ENCODE measurements around the gene MRPL53. TPM values are rescaled to one million over a fixed set of nuclear protein-coding genes. Genes with fewer than 3 reads are reported as not detected.
"Not testable (repeated sequence)": the region's sequence is repeated elsewhere in the genome, so short reads cannot be mapped to it uniquely, and the experiment has no call there.

MRPL53 gene
- polyA plus RNA-seq, 1 donor = 45.3 TPM

DNA sequence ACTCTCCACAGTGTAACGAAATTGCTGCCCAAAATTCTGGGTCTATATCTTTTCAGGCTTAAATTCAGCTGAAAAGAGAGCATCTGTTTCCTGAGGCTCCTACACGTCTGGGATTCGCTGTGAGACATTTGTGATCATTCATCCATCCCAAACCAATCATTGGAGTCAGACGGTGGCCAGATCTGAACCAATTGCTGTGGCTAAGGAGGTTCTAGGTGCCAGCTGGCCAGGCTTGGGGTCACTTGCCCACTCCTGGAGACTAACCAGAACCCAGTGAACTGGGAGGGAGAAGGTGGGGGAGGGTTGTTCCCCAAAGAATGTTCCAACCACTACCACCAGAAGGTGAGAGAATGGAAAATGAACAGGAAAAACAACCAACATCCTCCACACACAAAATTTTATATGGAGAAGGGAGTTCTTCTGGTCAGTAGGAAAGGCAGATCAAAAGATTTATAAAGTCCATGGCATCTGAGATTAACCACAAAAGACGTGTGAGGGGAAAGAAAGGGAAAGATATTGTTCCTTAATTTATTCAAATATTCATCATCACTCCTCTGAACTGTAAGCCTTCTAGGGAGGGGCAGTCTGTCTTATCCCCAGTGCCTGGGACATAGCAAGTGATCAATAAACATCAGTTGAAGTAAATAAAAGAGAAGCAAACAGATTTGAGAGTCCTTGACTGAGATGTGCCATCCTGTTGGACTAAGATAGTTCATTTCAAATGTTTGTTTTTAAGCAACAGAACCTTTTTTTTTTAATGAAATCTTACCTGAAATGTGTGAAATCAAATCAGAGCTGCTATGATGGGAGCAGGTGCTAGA lies 27.8 kb downstream of the MRPL53 start:
- H3K27ac ChIP-seq (ENCODE audit: low read length) = no peak overlapping the region
- peaks cover 4% of the 10 kb centered on the region for H3K9me3 ChIP-seq (ENCODE audit: control insufficient read depth, low read depth, low read length)
- H3K4me3 ChIP-seq (ENCODE audit: low read length) = no peak overlapping the region
- no CpG with 5 or more reads among the region's 5 CpGs for WGBS (ENCODE audit: insufficient coverage, low lambda C conversion rate)
- peaks cover 10% of the 10 kb centered on the region for H3K27me3 ChIP-seq (ENCODE audit: control insufficient read depth, insufficient read depth, low read length)
- peaks cover 27% of the 10 kb centered on the region for H3K4me1 ChIP-seq (ENCODE audit: control insufficient read depth, insufficient read depth, low read length)
- DNase-seq = no peak
- H3K36me3 ChIP-seq (ENCODE audit: control insufficient read depth, insufficient read depth, low read length) = no peaks in the 10 kb centered on the region

DNA sequence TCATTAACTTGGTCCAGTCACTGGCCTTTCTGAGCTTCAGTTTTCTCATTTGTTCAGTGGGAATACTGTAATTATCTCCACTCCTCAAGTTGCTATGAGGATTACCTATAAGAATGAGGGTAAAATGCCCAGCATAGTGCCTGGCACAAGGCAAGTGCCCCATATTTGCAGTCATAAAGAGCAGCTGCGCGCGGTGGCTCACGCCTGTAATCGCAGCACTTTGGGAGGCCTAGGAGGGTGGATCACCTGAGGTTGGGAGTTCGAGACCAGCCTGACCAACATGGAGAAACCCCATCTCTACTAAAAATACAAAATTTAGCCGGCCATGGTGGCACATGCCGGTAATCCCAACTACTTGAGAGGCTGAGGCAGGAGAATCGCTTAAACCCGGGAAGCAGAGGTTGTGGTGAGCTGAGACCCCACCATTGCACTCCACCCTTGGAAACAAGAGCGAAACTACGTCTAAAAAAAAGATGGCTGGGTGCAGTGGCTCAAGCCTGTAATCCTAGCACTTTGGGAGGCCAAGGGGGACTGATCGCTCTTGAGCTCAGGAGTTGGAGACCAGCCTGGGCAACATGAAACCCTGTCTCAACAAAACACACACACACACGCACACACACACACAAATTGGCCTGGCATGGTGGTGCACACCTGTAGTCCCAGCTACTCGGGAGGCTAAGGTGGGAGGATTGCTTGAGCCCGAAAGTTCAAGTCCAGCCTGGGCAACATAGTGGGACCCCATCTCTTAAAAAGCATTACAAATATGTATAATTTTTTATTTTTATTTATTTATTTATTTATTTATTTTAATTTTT lies 29.8 kb downstream of the MRPL53 start:
- WGBS (ENCODE audit: insufficient coverage, low lambda C conversion rate) = no CpG with 5 or more reads among the region's 16 CpGs
- Histone ChIP-seq H3K4me1 (ENCODE audit: control insufficient read depth, insufficient read depth, low read length) (peaks cover 42% of the 10 kb centered on the region), H3K4me3 (ENCODE audit: low read length) (peak overlapping the region; percentile 86), H3K27ac (ENCODE audit: low read length) (peak overlapping the region; percentile 98)
- not testable (repeated sequence) for H3K36me3 ChIP-seq (ENCODE audit: control insufficient read depth, insufficient read depth, low read length); H3K9me3 ChIP-seq (ENCODE audit: control insufficient read depth, low read depth, low read length); H3K27me3 ChIP-seq (ENCODE audit: control insufficient read depth, insufficient read depth, low read length); DNase-seq

DNA sequence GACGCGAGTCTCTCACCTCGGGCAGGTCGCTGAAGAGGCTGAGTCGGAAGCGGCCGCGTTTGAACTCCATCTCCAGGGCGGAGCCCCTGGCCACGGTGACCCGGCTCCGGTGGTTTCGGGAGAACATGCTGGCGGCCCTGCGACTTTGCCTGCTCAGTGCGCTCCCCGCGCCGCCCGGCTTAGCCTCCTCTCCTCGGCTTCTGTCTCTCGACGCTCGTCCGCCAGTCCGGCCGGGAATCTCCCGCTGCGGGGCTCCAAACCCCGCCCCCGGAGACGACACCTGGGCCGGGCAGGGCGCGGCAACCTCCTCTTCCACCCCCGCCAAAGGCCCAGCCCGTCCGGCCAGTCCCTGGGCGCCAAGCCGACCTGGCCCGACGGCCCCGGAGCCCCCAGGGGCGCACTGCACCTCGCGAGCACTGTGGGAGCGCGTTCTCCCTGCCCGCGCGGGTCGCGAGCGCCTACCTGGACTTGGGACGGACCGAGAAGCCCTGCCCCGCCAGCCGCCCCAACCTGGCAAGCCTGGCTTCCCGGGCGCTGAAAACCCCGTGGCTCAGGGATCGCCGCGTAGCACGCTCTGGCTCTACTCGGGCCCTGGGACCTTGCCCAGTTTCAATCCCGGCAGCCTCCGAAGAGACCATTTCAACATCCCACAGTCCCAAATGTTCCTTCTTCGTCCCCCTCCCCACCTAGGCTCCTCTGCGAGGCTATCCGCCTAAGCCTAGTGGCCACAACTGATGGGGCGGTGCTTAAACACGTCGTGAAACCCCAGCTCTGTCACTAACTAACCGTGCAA lies 30.6 kb downstream of the MRPL53 start, which contains the start of gene RTKN:
Gene RTKN (minus strand): TSS at position 248 of the 793 bp plus-strand sequence. CDS start 121 bp downstream, at position 127.
- peaks cover 9% of the 10 kb centered on the region for H3K36me3 ChIP-seq (ENCODE audit: control insufficient read depth, insufficient read depth, low read length)
- H3K4me1 ChIP-seq (ENCODE audit: control insufficient read depth, insufficient read depth, low read length) = peaks cover 37% of the 10 kb centered on the region
- H3K9me3 ChIP-seq (ENCODE audit: control insufficient read depth, low read depth, low read length) = peaks cover 4% of the 10 kb centered on the region
- no CpG with 5 or more reads among the region's 75 CpGs for WGBS (ENCODE audit: insufficient coverage, low lambda C conversion rate)
- peak within 1 kb of the TSS; percentile 86 for H3K4me3 ChIP-seq (ENCODE audit: low read length)
- peak within 1 kb of the TSS; percentile 98 for H3K27ac ChIP-seq (ENCODE audit: low read length)
- peak; percentile 81 to 93 for DNase-seq
- H3K27me3 ChIP-seq (ENCODE audit: control insufficient read depth, insufficient read depth, low read length) = peaks cover 10% of the 10 kb centered on the region

DNA sequence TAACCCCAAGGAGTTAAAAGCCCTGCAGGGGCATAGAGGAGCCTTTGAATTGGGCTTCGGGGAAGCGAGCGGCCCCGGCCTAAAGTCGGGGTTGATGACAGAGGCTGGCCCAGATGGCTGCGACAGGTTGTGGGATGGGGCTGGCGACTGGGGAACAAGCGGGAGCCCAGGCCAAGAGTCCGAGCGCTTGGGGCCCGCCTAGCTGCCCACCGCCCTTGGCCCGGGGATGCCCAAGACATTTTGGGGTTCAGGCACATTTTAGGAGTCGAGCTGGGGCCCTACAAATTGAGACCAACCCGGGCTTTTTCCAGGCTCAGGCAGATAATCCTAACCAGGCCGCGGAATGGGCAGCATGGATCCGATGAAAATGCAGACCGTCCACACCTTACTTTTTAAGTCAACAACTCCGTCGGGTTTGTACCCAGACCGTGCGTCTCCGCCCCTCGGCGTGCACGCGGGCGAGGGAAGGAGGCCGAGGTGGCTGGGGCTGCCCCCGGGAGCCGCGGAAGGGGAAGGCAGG lies 31.2 kb downstream of the MRPL53 start:
- Histone ChIP-seq H3K9me3 (ENCODE audit: control insufficient read depth, low read depth, low read length) (peaks cover 4% of the 10 kb centered on the region), H3K27me3 (ENCODE audit: control insufficient read depth, insufficient read depth, low read length) (peaks cover 10% of the 10 kb centered on the region), H3K4me3 (ENCODE audit: low read length) (peak overlapping the region; percentile 86), H3K4me1 (ENCODE audit: control insufficient read depth, insufficient read depth, low read length) (peaks cover 37% of the 10 kb centered on the region), H3K36me3 (ENCODE audit: control insufficient read depth, insufficient read depth, low read length) (peaks cover 12% of the 10 kb centered on the region), H3K27ac (ENCODE audit: low read length) (peak overlapping the region; percentile 98)
- 0% methylated on average over 1 of the region's 33 CpGs for WGBS (ENCODE audit: insufficient coverage, low lambda C conversion rate)
- DNase-seq = no peak

DNA sequence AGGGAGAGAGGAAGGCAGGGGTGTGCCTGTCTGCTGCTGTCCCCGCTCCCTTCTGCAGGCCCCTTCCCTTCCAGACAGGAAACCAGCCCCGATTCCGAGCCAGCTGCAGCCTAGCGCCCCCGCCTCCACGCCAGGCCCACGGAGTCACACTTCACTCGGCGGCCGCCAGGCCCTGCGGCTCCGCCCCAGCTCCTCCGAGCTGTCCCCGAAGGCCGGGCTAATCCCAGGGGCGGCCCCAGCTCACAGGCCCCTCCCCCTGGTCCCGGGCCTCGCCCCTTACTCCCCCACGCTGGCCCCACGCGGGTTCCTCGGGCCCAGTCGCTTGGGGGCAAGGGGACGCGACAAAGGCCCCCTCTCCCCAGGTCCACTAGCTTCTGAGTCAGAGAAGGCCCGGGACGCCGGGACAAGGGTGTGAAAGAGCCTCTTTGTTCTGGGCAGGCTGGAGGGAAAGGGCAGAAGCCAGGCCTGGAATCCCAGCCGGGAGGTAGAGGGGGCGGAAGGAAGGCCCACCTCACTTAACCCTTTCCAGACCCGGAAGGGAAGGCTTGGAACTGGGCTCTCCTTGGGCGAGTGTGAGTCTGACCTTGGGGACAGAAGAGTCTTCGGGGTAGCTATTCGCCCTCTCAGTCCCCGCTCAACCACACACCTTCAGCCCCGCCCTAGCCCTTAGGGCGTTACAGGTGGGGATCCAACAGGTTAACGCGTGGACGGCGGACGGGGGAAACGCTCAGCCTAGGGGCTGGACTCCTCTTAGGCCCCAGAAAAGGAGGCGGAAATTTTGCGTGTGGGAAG lies 31.9 kb downstream of the MRPL53 start:
- peaks cover 37% of the 10 kb centered on the region for H3K4me1 ChIP-seq (ENCODE audit: control insufficient read depth, insufficient read depth, low read length)
- DNase-seq = peak; percentile 92 to 96
- peaks cover 4% of the 10 kb centered on the region for H3K9me3 ChIP-seq (ENCODE audit: control insufficient read depth, low read depth, low read length)
- peak overlapping the region; percentile 86 for H3K4me3 ChIP-seq (ENCODE audit: low read length)
- peaks cover 18% of the 10 kb centered on the region for H3K36me3 ChIP-seq (ENCODE audit: control insufficient read depth, insufficient read depth, low read length)
- H3K27me3 ChIP-seq (ENCODE audit: control insufficient read depth, insufficient read depth, low read length) = peaks cover 10% of the 10 kb centered on the region
- no CpG with 5 or more reads among the region's 45 CpGs for WGBS (ENCODE audit: insufficient coverage, low lambda C conversion rate)
- H3K27ac ChIP-seq (ENCODE audit: low read length) = peak overlapping the region; percentile 98

DNA sequence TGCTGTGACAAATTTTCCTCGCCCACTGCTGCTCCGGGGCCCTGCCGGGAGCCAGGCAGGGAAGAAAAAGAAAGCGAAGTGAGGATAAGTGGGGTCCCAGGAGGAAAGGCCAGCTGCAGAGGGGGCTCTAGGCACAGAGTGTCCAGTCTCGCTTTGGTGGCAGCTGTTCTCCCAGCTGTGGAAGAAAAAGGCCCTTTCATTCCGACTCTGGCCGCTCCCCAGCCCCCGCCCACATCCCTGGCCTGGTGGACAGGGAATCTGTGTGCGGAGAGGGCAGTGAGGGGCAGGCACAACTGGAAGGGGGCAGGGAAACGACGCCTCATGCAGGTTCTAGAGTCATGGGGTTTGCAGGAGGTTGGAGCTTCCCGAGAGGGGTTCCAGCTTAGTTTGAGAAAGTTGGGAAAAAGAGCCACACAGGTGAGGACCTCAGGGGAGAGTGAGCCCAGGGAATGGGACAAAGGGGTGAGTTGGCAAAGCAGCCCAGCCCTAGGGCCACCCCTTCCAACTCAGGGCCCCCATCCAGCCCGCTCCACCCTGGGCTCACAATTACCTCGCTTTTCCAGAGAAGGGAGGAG lies 32.6 kb downstream of the MRPL53 start:
- DNase-seq = peak in 1 of 2 donors; percentile 68
- Histone ChIP-seq H3K4me3 (ENCODE audit: low read length) (peak overlapping the region; percentile 86), H3K36me3 (ENCODE audit: control insufficient read depth, insufficient read depth, low read length) (peaks cover 23% of the 10 kb centered on the region), H3K27ac (ENCODE audit: low read length) (peak overlapping the region; percentile 98), H3K4me1 (ENCODE audit: control insufficient read depth, insufficient read depth, low read length) (peaks cover 37% of the 10 kb centered on the region), H3K9me3 (ENCODE audit: control insufficient read depth, low read depth, low read length) (peaks cover 4% of the 10 kb centered on the region), H3K27me3 (ENCODE audit: control insufficient read depth, insufficient read depth, low read length) (peaks cover 10% of the 10 kb centered on the region)
- no CpG with 5 or more reads among the region's 14 CpGs for WGBS (ENCODE audit: insufficient coverage, low lambda C conversion rate)

DNA sequence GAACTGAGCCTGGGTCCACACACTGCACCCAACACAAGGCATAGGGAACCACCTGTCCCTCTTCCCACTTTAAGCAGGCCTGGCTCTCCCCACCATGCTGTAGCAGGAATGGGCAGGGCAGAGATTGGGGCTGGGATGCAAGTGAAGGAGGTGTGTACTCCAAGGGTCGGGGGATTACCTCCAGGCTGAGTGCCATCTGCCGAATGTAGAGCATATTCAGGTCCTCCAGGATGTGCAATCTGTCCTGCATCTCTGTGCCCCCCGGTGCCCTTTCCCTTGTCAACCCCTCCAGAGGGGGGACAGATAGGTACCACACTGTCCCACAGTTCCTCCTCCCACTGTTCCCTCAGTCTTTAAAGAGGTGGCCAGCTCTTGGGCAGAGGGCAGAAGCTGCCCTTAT lies 33.1 kb downstream of the MRPL53 start:
- no CpG with 5 or more reads among the region's 3 CpGs for WGBS (ENCODE audit: insufficient coverage, low lambda C conversion rate)
- Histone ChIP-seq H3K9me3 (ENCODE audit: control insufficient read depth, low read depth, low read length) (peaks cover 4% of the 10 kb centered on the region), H3K4me3 (ENCODE audit: low read length) (peak overlapping the region; percentile 86), H3K27me3 (ENCODE audit: control insufficient read depth, insufficient read depth, low read length) (peaks cover 10% of the 10 kb centered on the region), H3K36me3 (ENCODE audit: control insufficient read depth, insufficient read depth, low read length) (peaks cover 25% of the 10 kb centered on the region), H3K27ac (ENCODE audit: low read length) (peak overlapping the region; percentile 98), H3K4me1 (ENCODE audit: control insufficient read depth, insufficient read depth, low read length) (peaks cover 35% of the 10 kb centered on the region)
- DNase-seq = no peak

DNA sequence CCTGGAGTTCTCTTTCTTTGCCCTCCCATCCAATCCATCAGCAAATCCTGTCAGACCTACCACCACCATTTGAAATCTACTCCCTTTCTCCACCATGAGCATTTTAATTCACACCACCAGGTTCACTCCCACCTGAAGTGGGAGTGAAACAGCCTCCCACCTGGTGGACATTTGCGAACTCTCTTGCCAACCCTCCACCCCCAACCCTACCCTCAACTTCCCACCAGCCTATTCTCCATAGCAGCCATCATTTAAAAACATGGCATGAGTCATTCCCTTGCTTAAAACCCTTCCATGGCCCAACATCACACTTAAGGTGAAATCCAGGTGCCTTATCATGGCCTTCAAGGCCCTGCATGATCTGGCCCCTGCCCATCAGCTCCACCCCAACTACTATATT lies 34.2 kb downstream of the MRPL53 start:
- Histone ChIP-seq H3K27me3 (ENCODE audit: control insufficient read depth, insufficient read depth, low read length) (peaks cover 10% of the 10 kb centered on the region), H3K4me3 (ENCODE audit: low read length) (no peak overlapping the region), H3K36me3 (ENCODE audit: control insufficient read depth, insufficient read depth, low read length) (peaks cover 25% of the 10 kb centered on the region), H3K27ac (ENCODE audit: low read length) (no peak overlapping the region), H3K9me3 (ENCODE audit: control insufficient read depth, low read depth, low read length) (peaks cover 4% of the 10 kb centered on the region), H3K4me1 (ENCODE audit: control insufficient read depth, insufficient read depth, low read length) (peaks cover 30% of the 10 kb centered on the region)
- 100% methylated on average over 1 of the region's 1 CpG for WGBS (ENCODE audit: insufficient coverage, low lambda C conversion rate)
- no peak for DNase-seq

Measured in large intestine (tissue), 3 donors.